HT1080 (cell line): Measurements from ENCODE around the gene SCFD2. TPM values are rescaled to one million over a fixed set of nuclear protein-coding genes. Genes with fewer than 3 reads are reported as not detected.
"Not testable (repeated sequence)": the region's sequence is repeated elsewhere in the genome, so short reads cannot be mapped to it uniquely, and the experiment has no call there.

Source experiments
- DNase-seq: peaks from one replicate; pipeline ENCODE4 v3.0.0-alpha.2; 2015; ENCODE audit warnings: low read depth
- total RNA-seq: library from RNA; depleted of rRNA; stranded (reverse); fragments of >200 nt; shearing (Covaris generic); gene quantifications from 2 replicates; pipeline ENCODE4 v1.2.3, GENCODE V29; 2014

SCFD2 gene
- total RNA-seq, 1 experiment from 2014 or later = 28.0 TPM

GRCh38 chr4:52995360-52996030 is 370.4 kb downstream of the SCFD2 start:
- peak; percentile 36 for DNase-seq

GRCh38 chr4:52994567-52994966 is 371.3 kb downstream of the SCFD2 start:
- no peak for DNase-seq

GRCh38 chr4:52993771-52994170 is 372.1 kb downstream of the SCFD2 start:
- DNase-seq = no peak

GRCh38 chr4:52992551-52992950 is 373.3 kb downstream of the SCFD2 start:
- not testable (repeated sequence) for DNase-seq

- DNase-seq = no peak
Measured at GRCh38 chr4:52991472-52991871, 374.4 kb downstream of the SCFD2 start.

- DNase-seq = no peak
Measured at GRCh38 chr4:52990706-52991105, 375.2 kb downstream of the SCFD2 start.

- DNase-seq = no peak
Measured at GRCh38 chr4:52989865-52990264, 376.0 kb downstream of the SCFD2 start.

- no peak for DNase-seq
Measured at GRCh38 chr4:52987392-52988056, 378.3 kb downstream of the SCFD2 start.

- DNase-seq = peak; percentile 31
Measured at GRCh38 chr4:52984462-52984881, 381.4 kb downstream of the SCFD2 start.

GRCh38 chr4:52983563-52984303 is 382.1 kb downstream of the SCFD2 start:
- DNase-seq = peak; percentile 34

GRCh38 chr4:52982946-52983340 is 382.9 kb downstream of the SCFD2 start:
- DNase-seq = no peak

GRCh38 chr4:52982255-52982945 is 383.5 kb downstream of the SCFD2 start:
- DNase-seq = peak; percentile 31

- no peak for DNase-seq
Measured at GRCh38 chr4:52979821-52980590, 385.9 kb downstream of the SCFD2 start.

- DNase-seq = no peak
Measured at GRCh38 chr4:52979020-52979419, 386.8 kb downstream of the SCFD2 start.

- no peak for DNase-seq
Measured at GRCh38 chr4:52977252-52977651, 388.6 kb downstream of the SCFD2 start.

GRCh38 chr4:52976523-52977230 is 389.2 kb downstream of the SCFD2 start:
- no peak for DNase-seq

GRCh38 chr4:52968691-52969090 is 397.2 kb downstream of the SCFD2 start:
- DNase-seq = no peak

- DNase-seq = no peak
Measured at GRCh38 chr4:52968241-52968640, 397.6 kb downstream of the SCFD2 start.

- DNase-seq = no peak
Measured at GRCh38 chr4:52966781-52967180, 399.1 kb downstream of the SCFD2 start.

- no peak for DNase-seq
Measured at GRCh38 chr4:52966172-52966571, 399.7 kb downstream of the SCFD2 start.
